ENCODE data around the gene CLSTN2.

The CLSTN2 gene

DNA sequence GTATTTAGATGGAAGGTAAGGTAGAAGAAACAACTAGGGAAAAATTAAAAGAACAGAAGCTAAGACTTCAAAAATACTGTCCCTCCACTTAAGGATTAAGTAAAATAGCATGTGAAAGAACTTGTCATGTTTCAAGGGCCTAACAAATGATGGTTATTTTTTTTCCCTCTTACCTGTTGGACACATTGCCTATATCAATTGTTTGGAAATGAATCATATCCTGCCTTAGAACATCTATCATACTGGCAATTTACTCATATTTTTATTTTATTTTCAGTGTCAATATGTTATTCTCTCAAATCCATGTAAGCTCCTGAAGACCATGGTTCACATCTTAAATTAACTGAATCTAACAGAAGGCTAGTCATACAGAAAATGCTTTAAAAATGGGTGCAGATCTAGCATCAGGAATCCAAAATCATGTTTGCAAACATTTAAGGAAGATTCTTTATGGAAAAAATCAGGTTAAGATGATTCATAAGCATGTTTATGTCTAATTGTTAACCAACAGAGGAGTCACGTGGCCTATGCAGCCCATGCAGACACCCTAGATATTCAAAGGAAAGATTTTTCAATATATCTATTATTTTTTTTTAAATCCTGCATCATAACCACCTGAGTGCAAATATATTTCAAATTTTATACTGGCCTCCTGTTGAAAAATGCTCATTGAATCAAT, 607.1 kb downstream of the CLSTN2 start:
- Histone ChIP-seq H3K27me3 (ENCODE audit: control insufficient read depth, insufficient read depth, low read length) (no peaks in the 10 kb centered on the region), H3K4me2 (ENCODE audit: low read length) (no peak overlapping the region), H3K36me3 (ENCODE audit: insufficient read depth, low read length) (no peaks in the 10 kb centered on the region), H3K4me1 (ENCODE audit: control insufficient read depth, insufficient read depth, low read length) (no peaks in the 10 kb centered on the region), H3K4me3 (ENCODE audit: low read length) (no peak overlapping the region), H3K9ac (ENCODE audit: low read depth, low read length) (no peak overlapping the region), H3K9me3 (replicated peaks; ENCODE audit: low read length) (no peaks in the 10 kb centered on the region)

DNA sequence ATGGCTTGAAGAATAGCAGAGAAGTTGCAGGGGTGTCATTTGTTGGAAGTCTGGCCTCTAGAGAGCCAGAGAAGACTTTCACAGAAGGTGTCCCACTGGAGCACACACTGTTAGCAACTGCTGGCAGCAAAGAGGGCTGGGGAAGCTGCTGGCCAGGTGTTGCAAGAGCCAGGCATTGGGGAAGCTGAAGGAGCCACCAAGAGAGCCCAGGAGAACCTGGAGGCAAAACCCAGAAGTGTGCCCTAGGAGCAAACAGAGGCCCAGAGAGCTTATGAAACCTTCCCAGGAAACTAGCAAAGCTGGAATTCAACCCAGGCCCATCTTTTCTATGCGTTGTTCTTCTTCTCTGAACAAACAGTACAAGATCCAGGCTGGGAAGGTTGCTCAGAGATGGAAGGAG, 610.2 kb downstream of the CLSTN2 start:
- Histone ChIP-seq H3K4me3 (ENCODE audit: low read length) (no peak overlapping the region), H3K9me3 (replicated peaks; ENCODE audit: low read length) (no peaks in the 10 kb centered on the region), H3K9ac (ENCODE audit: low read depth, low read length) (no peak overlapping the region)

DNA sequence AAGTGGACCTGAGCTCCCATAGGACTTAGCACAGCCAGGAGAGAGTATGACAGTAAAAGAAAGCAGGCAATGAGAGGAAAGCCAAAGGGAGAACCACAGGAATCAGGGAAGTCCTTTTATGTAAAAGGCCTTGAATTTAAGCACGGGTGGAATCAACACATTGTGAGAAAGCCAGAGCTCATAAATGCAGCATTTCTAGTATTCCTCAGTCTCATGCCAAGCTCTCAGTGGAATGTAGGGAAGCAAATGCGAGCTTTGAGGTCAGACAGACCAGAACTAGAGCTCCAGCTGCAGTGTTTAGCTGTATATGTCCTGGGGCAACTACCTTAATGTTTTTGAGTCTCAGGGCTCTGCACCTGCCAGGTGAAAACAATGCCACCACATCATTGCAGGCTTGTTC, 610.8 kb downstream of the CLSTN2 start:
- H3K4me3 ChIP-seq (ENCODE audit: low read length): no peak overlapping the region
- no peaks in the 10 kb centered on the region for H3K27me3 ChIP-seq (ENCODE audit: control insufficient read depth, insufficient read depth, low read length)
- H3K9me3 ChIP-seq (replicated peaks; ENCODE audit: low read length): no peaks in the 10 kb centered on the region
- no peak overlapping the region for H3K4me2 ChIP-seq (ENCODE audit: low read length)
- H3K36me3 ChIP-seq (ENCODE audit: insufficient read depth, low read length): no peaks in the 10 kb centered on the region
- H3K4me1 ChIP-seq (ENCODE audit: control insufficient read depth, insufficient read depth, low read length): no peaks in the 10 kb centered on the region
- H3K9ac ChIP-seq (ENCODE audit: low read depth, low read length): no peak overlapping the region

More for the DNA sequence above, 610.2 kb downstream of the CLSTN2 start:
- H3K27me3 ChIP-seq (ENCODE audit: control insufficient read depth, insufficient read depth, low read length): no peaks in the 10 kb centered on the region
- no peaks in the 10 kb centered on the region for H3K4me1 ChIP-seq (ENCODE audit: control insufficient read depth, insufficient read depth, low read length)
- no peak overlapping the region for H3K4me2 ChIP-seq (ENCODE audit: low read length)
- no peaks in the 10 kb centered on the region for H3K36me3 ChIP-seq (ENCODE audit: insufficient read depth, low read length)

DNA sequence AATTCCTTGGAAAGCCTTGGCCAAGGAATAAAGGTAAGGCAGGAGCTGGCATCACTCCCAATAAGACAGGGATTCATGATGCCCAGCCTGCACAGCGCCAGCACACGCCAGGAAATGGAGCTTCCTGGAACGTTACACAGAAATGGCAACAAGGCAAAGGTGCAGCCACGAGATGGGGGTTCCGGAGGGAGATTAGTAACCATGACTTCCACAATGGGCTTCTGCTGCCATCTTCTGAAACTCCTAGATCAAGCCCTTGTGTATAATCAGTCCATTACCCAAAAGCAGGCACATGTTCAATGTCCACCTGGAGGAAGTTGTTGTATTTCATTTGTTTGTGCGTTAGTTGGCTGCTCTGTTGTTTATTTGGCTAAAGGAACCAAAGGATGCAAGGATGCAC, 611.7 kb downstream of the CLSTN2 start:
- Histone ChIP-seq H3K9ac (ENCODE audit: low read depth, low read length) (no peak overlapping the region), H3K4me1 (ENCODE audit: control insufficient read depth, insufficient read depth, low read length) (no peaks in the 10 kb centered on the region), H3K36me3 (ENCODE audit: insufficient read depth, low read length) (no peaks in the 10 kb centered on the region), H3K4me3 (ENCODE audit: low read length) (no peak overlapping the region), H3K27me3 (ENCODE audit: control insufficient read depth, insufficient read depth, low read length) (no peaks in the 10 kb centered on the region), H3K4me2 (ENCODE audit: low read length) (no peak overlapping the region), H3K9me3 (replicated peaks; ENCODE audit: low read length) (no peaks in the 10 kb centered on the region)

DNA sequence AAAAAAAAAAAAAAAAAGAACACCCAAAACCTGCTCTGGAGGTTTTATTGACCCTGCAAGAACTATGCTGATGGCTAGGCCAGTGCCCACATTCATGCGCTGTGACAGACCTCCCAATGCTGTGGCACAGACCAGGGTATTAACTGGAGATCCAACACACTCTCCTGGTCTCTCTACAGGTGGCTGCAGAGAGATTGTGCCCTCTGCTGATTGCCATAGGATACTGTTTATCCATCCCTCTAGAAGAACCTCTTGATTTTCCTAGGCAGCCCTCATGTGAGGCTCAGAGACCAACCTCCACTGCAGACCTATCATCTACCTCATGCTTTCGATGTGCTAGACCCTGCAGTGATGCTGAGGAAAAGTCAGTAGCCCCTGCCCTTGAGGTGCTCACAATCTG, 617.4 kb downstream of the CLSTN2 start:
- Histone ChIP-seq H3K4me3 (ENCODE audit: low read length) (no peak overlapping the region), H3K9me3 (replicated peaks; ENCODE audit: low read length) (no peaks in the 10 kb centered on the region), H3K4me2 (ENCODE audit: low read length) (no peak overlapping the region), H3K9ac (ENCODE audit: low read depth, low read length) (no peak overlapping the region), H3K27me3 (ENCODE audit: control insufficient read depth, insufficient read depth, low read length) (no peaks in the 10 kb centered on the region), H3K36me3 (ENCODE audit: insufficient read depth, low read length) (no peaks in the 10 kb centered on the region), H3K4me1 (ENCODE audit: control insufficient read depth, insufficient read depth, low read length) (no peaks in the 10 kb centered on the region)

DNA sequence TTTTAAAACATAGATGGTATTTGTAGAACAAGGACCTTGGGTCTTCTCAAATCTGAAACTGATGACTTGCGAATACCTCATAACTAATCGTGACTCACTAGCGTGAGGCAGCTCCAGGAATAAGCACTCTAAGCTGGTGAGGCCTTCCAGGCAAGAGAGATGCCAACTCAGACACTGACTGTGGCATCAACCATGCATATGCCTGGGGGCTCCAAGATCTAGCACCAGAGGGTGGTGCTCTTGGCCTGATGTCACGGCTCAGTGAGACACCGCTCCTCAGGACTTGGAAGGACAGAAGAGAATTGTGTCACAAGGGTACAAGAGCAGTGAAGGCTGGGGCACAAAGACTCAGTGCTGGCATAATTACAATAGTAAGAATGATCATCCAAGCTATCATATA, 617.9 kb downstream of the CLSTN2 start:
- Histone ChIP-seq H3K36me3 (ENCODE audit: insufficient read depth, low read length) (no peaks in the 10 kb centered on the region), H3K4me1 (ENCODE audit: control insufficient read depth, insufficient read depth, low read length) (no peaks in the 10 kb centered on the region), H3K27me3 (ENCODE audit: control insufficient read depth, insufficient read depth, low read length) (no peaks in the 10 kb centered on the region), H3K4me3 (ENCODE audit: low read length) (no peak overlapping the region), H3K4me2 (ENCODE audit: low read length) (no peak overlapping the region), H3K9me3 (replicated peaks; ENCODE audit: low read length) (no peaks in the 10 kb centered on the region), H3K9ac (ENCODE audit: low read depth, low read length) (no peak overlapping the region)

DNA sequence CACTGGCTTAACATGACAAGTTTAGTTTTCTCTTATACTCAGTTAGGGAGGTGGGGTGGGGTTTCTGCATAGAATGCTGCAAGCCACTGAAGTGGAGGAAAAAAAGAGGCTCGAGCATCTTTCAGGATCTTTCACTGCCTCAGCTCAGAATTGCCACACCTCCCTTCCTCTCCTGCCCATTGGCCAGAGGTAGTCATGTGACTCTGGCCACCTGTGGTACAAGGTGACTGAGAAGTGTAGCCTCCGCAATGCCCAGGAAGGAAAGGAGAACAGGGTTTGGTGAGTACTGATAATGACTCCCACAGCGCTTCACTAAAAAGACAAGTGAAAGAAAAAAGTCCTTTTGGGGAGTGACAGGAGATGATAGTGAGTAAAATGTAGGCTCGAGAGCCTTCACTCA, 618.6 kb downstream of the CLSTN2 start:
- H3K9ac ChIP-seq (ENCODE audit: low read depth, low read length): no peak overlapping the region
- H3K4me3 ChIP-seq (ENCODE audit: low read length): no peak overlapping the region
- no peaks in the 10 kb centered on the region for H3K27me3 ChIP-seq (ENCODE audit: control insufficient read depth, insufficient read depth, low read length)
- H3K4me1 ChIP-seq (ENCODE audit: control insufficient read depth, insufficient read depth, low read length): no peaks in the 10 kb centered on the region
- H3K36me3 ChIP-seq (ENCODE audit: insufficient read depth, low read length): no peaks in the 10 kb centered on the region
- H3K9me3 ChIP-seq (replicated peaks; ENCODE audit: low read length): no peaks in the 10 kb centered on the region
- H3K4me2 ChIP-seq (ENCODE audit: low read length): no peak overlapping the region

DNA sequence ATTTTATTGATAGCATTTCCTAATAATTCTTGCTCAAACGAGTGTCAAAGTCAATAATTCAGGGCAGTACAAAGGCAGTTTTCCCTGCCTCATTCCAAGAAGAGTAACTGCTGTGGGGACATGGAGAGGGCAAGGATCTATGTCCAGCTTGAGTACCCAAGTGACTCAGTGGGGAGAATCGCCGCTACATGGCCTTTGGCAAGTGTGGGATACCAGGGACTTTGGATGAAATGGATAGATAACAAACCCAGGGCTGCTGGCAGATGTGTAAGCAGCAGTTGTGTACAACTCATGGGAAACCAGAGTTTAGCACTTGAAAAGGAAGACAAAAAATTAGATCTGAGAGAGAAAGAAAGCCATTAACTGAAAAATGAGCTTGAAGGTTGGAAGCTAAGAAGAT, 620.7 kb downstream of the CLSTN2 start:
- H3K4me3 ChIP-seq (ENCODE audit: low read length): no peak overlapping the region
- no peak overlapping the region for H3K4me2 ChIP-seq (ENCODE audit: low read length)
- H3K9me3 ChIP-seq (replicated peaks; ENCODE audit: low read length): no peaks in the 10 kb centered on the region
- H3K27me3 ChIP-seq (ENCODE audit: control insufficient read depth, insufficient read depth, low read length): no peaks in the 10 kb centered on the region
- H3K4me1 ChIP-seq (ENCODE audit: control insufficient read depth, insufficient read depth, low read length): no peaks in the 10 kb centered on the region
- H3K9ac ChIP-seq (ENCODE audit: low read depth, low read length): no peak overlapping the region
- H3K36me3 ChIP-seq (ENCODE audit: insufficient read depth, low read length): no peaks in the 10 kb centered on the region

DNA sequence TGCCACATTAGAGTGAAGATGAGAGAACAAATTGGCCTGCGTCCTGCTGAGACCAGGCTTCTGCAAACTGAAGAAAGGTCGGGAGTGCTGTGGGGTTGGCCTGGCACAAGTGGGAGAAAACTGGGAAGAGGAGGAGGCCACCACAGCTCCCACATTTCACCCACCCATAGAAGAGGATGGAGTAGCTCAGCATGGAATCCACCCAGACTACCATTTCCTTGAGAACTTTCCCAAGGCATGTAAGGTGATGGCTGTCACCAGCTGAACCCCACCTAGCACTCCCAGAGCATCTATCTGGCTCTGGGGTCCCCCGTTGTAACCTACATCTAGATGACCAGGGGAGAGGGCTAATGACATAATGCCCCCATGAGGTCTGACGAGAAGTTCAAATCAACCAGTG, 622.5 kb downstream of the CLSTN2 start:
- Histone ChIP-seq H3K4me2 (ENCODE audit: low read length) (no peak overlapping the region), H3K4me3 (ENCODE audit: low read length) (no peak overlapping the region), H3K9me3 (replicated peaks; ENCODE audit: low read length) (no peaks in the 10 kb centered on the region), H3K36me3 (ENCODE audit: insufficient read depth, low read length) (no peaks in the 10 kb centered on the region), H3K9ac (ENCODE audit: low read depth, low read length) (no peak overlapping the region), H3K27me3 (ENCODE audit: control insufficient read depth, insufficient read depth, low read length) (peaks cover 2% of the 10 kb centered on the region), H3K4me1 (ENCODE audit: control insufficient read depth, insufficient read depth, low read length) (no peaks in the 10 kb centered on the region)

DNA sequence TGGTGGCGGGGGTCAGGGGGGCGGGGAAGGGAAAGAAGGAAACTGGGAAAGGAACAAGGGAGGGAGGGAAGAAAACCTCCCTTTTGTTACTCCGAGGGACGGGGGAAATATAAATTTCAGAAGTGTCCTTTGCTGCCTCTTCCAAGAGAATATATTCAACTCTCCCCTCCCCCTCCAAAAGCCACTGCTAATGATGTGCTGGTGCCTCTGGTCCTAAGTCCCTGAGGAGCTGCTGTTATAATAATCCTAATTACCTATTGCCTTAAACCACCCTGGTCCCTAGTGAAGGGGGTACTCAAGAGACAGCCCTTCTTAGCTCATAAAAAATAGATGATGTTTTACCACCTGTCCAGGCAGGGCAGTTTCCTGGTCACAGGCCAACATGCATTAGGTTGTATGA, 624.6 kb downstream of the CLSTN2 start:
- Histone ChIP-seq H3K4me3 (ENCODE audit: low read length) (no peak overlapping the region), H3K4me2 (ENCODE audit: low read length) (no peak overlapping the region), H3K36me3 (ENCODE audit: insufficient read depth, low read length) (no peaks in the 10 kb centered on the region), H3K4me1 (ENCODE audit: control insufficient read depth, insufficient read depth, low read length) (no peaks in the 10 kb centered on the region), H3K9me3 (replicated peaks; ENCODE audit: low read length) (no peaks in the 10 kb centered on the region), H3K9ac (ENCODE audit: low read depth, low read length) (no peak overlapping the region), H3K27me3 (ENCODE audit: control insufficient read depth, insufficient read depth, low read length) (peaks cover 2% of the 10 kb centered on the region)

DNA sequence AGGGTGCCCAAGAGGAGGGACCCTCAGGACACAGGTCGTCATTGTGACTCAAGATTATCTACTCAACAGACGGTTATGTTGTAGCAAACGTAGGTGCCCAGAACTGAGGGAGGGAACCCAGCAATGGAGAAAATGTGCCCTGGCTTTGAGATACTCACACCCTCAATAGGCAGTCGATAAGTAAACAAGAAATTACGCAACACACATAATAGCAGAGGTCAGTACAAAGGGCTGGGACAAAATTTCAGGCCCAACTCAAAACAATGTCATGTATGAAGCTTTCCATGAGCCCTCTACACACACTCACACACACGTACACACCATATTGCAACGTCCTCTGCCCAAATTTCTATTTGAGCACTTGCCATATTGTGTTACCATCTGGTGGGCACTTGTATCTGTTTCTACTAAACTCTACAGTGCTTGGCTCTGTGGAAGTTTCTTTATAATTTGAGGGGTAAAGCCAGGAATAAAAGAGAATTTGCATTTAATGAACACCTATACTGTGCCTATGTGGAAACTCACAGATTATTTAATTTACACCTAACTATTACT, 628.3 kb downstream of the CLSTN2 start:
- Histone ChIP-seq H3K9me3 (replicated peaks; ENCODE audit: low read length) (no peaks in the 10 kb centered on the region), H3K4me3 (ENCODE audit: low read length) (no peak overlapping the region), H3K4me1 (ENCODE audit: control insufficient read depth, insufficient read depth, low read length) (no peaks in the 10 kb centered on the region), H3K9ac (ENCODE audit: low read depth, low read length) (no peak overlapping the region), H3K27me3 (ENCODE audit: control insufficient read depth, insufficient read depth, low read length) (peaks cover 2% of the 10 kb centered on the region), H3K4me2 (ENCODE audit: low read length) (no peak overlapping the region), H3K36me3 (ENCODE audit: insufficient read depth, low read length) (no peaks in the 10 kb centered on the region)

DNA sequence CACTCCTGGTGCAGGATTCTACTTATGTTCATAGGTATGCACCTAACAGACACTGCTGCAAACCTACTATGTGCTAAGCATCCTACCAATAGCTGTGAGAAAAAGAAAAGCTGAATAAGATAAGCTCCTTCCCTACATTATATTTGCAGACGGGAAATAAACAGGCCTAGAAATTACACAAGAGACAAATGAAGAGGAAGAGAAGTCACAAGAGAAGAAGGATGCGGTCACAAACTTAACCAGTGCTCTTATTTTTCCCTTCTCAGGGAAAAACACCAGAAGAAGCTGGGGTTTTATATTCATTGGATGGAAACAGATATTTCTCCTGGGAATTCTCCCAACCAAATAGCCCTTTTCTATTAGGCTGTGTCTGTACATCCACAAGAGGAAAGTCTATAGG, 633.1 kb downstream of the CLSTN2 start:
- Histone ChIP-seq H3K36me3 (ENCODE audit: insufficient read depth, low read length) (no peaks in the 10 kb centered on the region), H3K9ac (ENCODE audit: low read depth, low read length) (no peak overlapping the region), H3K9me3 (replicated peaks; ENCODE audit: low read length) (no peaks in the 10 kb centered on the region), H3K4me2 (ENCODE audit: low read length) (no peak overlapping the region), H3K27me3 (ENCODE audit: control insufficient read depth, insufficient read depth, low read length) (peaks cover 4% of the 10 kb centered on the region), H3K4me3 (ENCODE audit: low read length) (no peak overlapping the region), H3K4me1 (ENCODE audit: control insufficient read depth, insufficient read depth, low read length) (no peaks in the 10 kb centered on the region)
